Stimulated activated naive CD8-positive, alpha-beta T cell treated with anti-CD3 and anti-CD28 coated beads, Interleukin-15, Interleukin-2, amounts not matched to agents 100 ng/mL and 50 ng/mL, for 24 hours (primary cell): ENCODE measurements around the gene SEC31A.
"Not testable (repeated sequence)": the region's sequence is repeated elsewhere in the genome, so short reads cannot be mapped to it uniquely, and the experiment has no call there.

Experiments
- H3K27ac Mint-ChIP-seq: one replicate; pipeline ENCODE4 v1.8.0; 2021; ENCODE audit warnings: mild to moderate bottlenecking, mixed read lengths
- H3K27me3 Mint-ChIP-seq: one replicate; pipeline ENCODE4 v1.8.0; 2021; ENCODE audit warnings: mixed read lengths
- H3K36me3 Mint-ChIP-seq: one replicate; pipeline ENCODE4 v1.8.0; 2021; ENCODE audit warnings: low read depth, mixed read lengths
- H3K4me1 Mint-ChIP-seq: one replicate; pipeline ENCODE4 v1.8.0; 2021; ENCODE audit warnings: low read depth, mixed read lengths
- H3K4me3 Mint-ChIP-seq: one replicate; pipeline ENCODE4 v1.8.0; 2021; ENCODE audit warnings: mild to moderate bottlenecking, mixed read lengths
- H3K9me3 Mint-ChIP-seq: one replicate; pipeline ENCODE4 v1.8.0; 2021; ENCODE audit warnings: mixed read lengths

SEC31A gene

GRCh38 chr4:82890901-82891706 is at the start of gene SEC31A:
Gene SEC31A, minus strand, starts transcription at chr4:82891153. Its CDS starts 9,217 bp downstream, at chr4:82881936.
- no peaks in the 10 kb centered on the region for H3K27me3 Mint-ChIP-seq
- H3K4me1 Mint-ChIP-seq, result peaks cover 67% of the 10 kb centered on the region

GRCh38 chr4:82939414-82939813 is 48.5 kb upstream of the SEC31A start:
- no peak overlapping the region for H3K27ac Mint-ChIP-seq
- no peak overlapping the region for H3K4me3 Mint-ChIP-seq
- H3K36me3 Mint-ChIP-seq, result peaks cover 70% of the 10 kb centered on the region
- no peaks in the 10 kb centered on the region for H3K27me3 Mint-ChIP-seq
- H3K9me3 Mint-ChIP-seq, result no peaks in the 10 kb centered on the region
- H3K4me1 Mint-ChIP-seq, result no peaks in the 10 kb centered on the region

More at GRCh38 chr4:82890901-82891706, at the start of gene SEC31A:
- Mint-ChIP-seq H3K36me3 (peaks cover 38% of the 10 kb centered on the region), H3K4me3 (peak within 1 kb of the TSS; percentile 97), H3K27ac (peak within 1 kb of the TSS; percentile 95), H3K9me3 (no peaks in the 10 kb centered on the region)

GRCh38 chr4:82934441-82934840 is 43.5 kb upstream of the SEC31A start:
- Mint-ChIP-seq H3K9me3 (no peaks in the 10 kb centered on the region), H3K36me3 (peaks cover 76% of the 10 kb centered on the region), H3K27ac (no peak overlapping the region), H3K4me1 (no peaks in the 10 kb centered on the region), H3K27me3 (no peaks in the 10 kb centered on the region), H3K4me3 (no peak overlapping the region)

- Mint-ChIP-seq H3K27ac (no peak overlapping the region), H3K36me3 (peaks cover 62% of the 10 kb centered on the region), H3K9me3 (no peaks in the 10 kb centered on the region), H3K27me3 (no peaks in the 10 kb centered on the region), H3K4me1 (no peaks in the 10 kb centered on the region), H3K4me3 (no peak overlapping the region)
These were observed 40.1 kb upstream of the SEC31A start for GRCh38 chr4:82930848-82931755.

GRCh38 chr4:82921795-82922194 is 30.8 kb upstream of the SEC31A start:
- Mint-ChIP-seq H3K36me3 (peaks cover 20% of the 10 kb centered on the region), H3K27me3 (no peaks in the 10 kb centered on the region), H3K4me1 (no peaks in the 10 kb centered on the region), H3K27ac (no peak overlapping the region), H3K9me3 (no peaks in the 10 kb centered on the region), H3K4me3 (no peak overlapping the region)

- Mint-ChIP-seq H3K4me3 (no peak overlapping the region), H3K27ac (no peak overlapping the region), H3K27me3 (no peaks in the 10 kb centered on the region), H3K9me3 (no peaks in the 10 kb centered on the region), H3K4me1 (no peaks in the 10 kb centered on the region), H3K36me3 (peaks cover 22% of the 10 kb centered on the region)
These were observed 28.4 kb upstream of the SEC31A start for GRCh38 chr4:82919386-82919785.

- no peaks in the 10 kb centered on the region for H3K27me3 Mint-ChIP-seq
- H3K9me3 Mint-ChIP-seq, result no peaks in the 10 kb centered on the region
- H3K4me1 Mint-ChIP-seq, result no peaks in the 10 kb centered on the region
- H3K36me3 Mint-ChIP-seq, result peaks cover 21% of the 10 kb centered on the region
- no peak overlapping the region for H3K4me3 Mint-ChIP-seq
- no peak overlapping the region for H3K27ac Mint-ChIP-seq
These were observed 27.1 kb upstream of the SEC31A start for GRCh38 chr4:82918091-82918490.

GRCh38 chr4:82913968-82914367 is 23.0 kb upstream of the SEC31A start:
- not testable (repeated sequence) for H3K9me3 Mint-ChIP-seq, H3K4me3 Mint-ChIP-seq, H3K27me3 Mint-ChIP-seq, H3K4me1 Mint-ChIP-seq, H3K27ac Mint-ChIP-seq
- H3K36me3 Mint-ChIP-seq, result peaks cover 27% of the 10 kb centered on the region

GRCh38 chr4:82913305-82913704 is 22.4 kb upstream of the SEC31A start:
- Mint-ChIP-seq H3K27me3 (no peaks in the 10 kb centered on the region), H3K36me3 (peaks cover 27% of the 10 kb centered on the region), H3K9me3 (no peaks in the 10 kb centered on the region), H3K27ac (no peak overlapping the region), H3K4me3 (no peak overlapping the region), H3K4me1 (no peaks in the 10 kb centered on the region)

- Mint-ChIP-seq H3K36me3 (peaks cover 17% of the 10 kb centered on the region), H3K4me1 (peaks cover 27% of the 10 kb centered on the region), H3K9me3 (no peaks in the 10 kb centered on the region), H3K27me3 (no peaks in the 10 kb centered on the region), H3K4me3 (no peak overlapping the region), H3K27ac (no peak overlapping the region)
These were observed 18.4 kb upstream of the SEC31A start for GRCh38 chr4:82909326-82909725.

- no peaks in the 10 kb centered on the region for H3K9me3 Mint-ChIP-seq
- H3K4me3 Mint-ChIP-seq, result no peak overlapping the region
- H3K36me3 Mint-ChIP-seq, result peaks cover 17% of the 10 kb centered on the region
- no peaks in the 10 kb centered on the region for H3K27me3 Mint-ChIP-seq
- no peak overlapping the region for H3K27ac Mint-ChIP-seq
- peaks cover 49% of the 10 kb centered on the region for H3K4me1 Mint-ChIP-seq
These were observed 15.5 kb upstream of the SEC31A start for GRCh38 chr4:82906469-82906868.

- Mint-ChIP-seq H3K4me3 (peak overlapping the region; percentile 58), H3K9me3 (no peaks in the 10 kb centered on the region), H3K4me1 (peaks cover 49% of the 10 kb centered on the region), H3K27me3 (no peaks in the 10 kb centered on the region), H3K27ac (peak overlapping the region; percentile 91), H3K36me3 (peaks cover 11% of the 10 kb centered on the region)
These were observed 14.3 kb upstream of the SEC31A start for GRCh38 chr4:82905205-82905604.

GRCh38 chr4:82903737-82904136 is 12.8 kb upstream of the SEC31A start:
- peak overlapping the region; percentile 54 for H3K4me3 Mint-ChIP-seq
- peaks cover 8% of the 10 kb centered on the region for H3K36me3 Mint-ChIP-seq
- H3K9me3 Mint-ChIP-seq, result no peaks in the 10 kb centered on the region
- peak overlapping the region; percentile 91 for H3K27ac Mint-ChIP-seq
- H3K4me1 Mint-ChIP-seq, result peaks cover 52% of the 10 kb centered on the region
- H3K27me3 Mint-ChIP-seq, result no peaks in the 10 kb centered on the region

- Mint-ChIP-seq H3K27ac (no peak overlapping the region), H3K27me3 (no peaks in the 10 kb centered on the region), H3K4me1 (peaks cover 61% of the 10 kb centered on the region), H3K9me3 (no peaks in the 10 kb centered on the region), H3K4me3 (no peak overlapping the region), H3K36me3 (peaks cover 10% of the 10 kb centered on the region)
These were observed 10.3 kb upstream of the SEC31A start for GRCh38 chr4:82901183-82901718.
